Activated CD4-positive, alpha-beta T cell treated with anti-CD3 and anti-CD28 coated beads for 36 hours (primary cell): ENCODE results near the gene ZBED1. TPM values are rescaled to one million over a fixed set of nuclear protein-coding genes. Genes with fewer than 3 reads are reported as not detected.
"Not testable (repeated sequence)": the region's sequence is repeated elsewhere in the genome, so short reads cannot be mapped to it uniquely, and the experiment has no call there.

Experiments used
- ATAC-seq: fragments of 200-7000 bp; cut with Tn5 transposase; one replicate; pipeline ENCODE4 v1.10.0; 2021; ENCODE audit warnings: mild to moderate bottlenecking, moderate library complexity
- CTCF ChIA-PET: fragments of 350-600 bp; sonication (Branson Sonifier 250); formaldehyde crosslinking; loops from one replicate; lab custom pipeline; 2021; ENCODE audit warnings: antibody characterized with exemption; lab: Charles Lee
- POLR2A ChIA-PET: fragments of 350-600 bp; sonication (Branson Sonifier 250); formaldehyde crosslinking; loops from one replicate; lab custom pipeline; 2021; ENCODE audit warnings: antibody characterized with exemption, inconsistent platforms; lab: Charles Lee
- DNase-seq: peaks from one replicate; pipeline ENCODE4 v3.0.0-alpha.2; 2020
- H3K27ac Mint-ChIP-seq: one replicate; pipeline ENCODE4 v1.8.0; 2021; ENCODE audit warnings: mixed read lengths
- H3K27me3 Mint-ChIP-seq: one replicate; pipeline ENCODE4 v1.8.0; 2021; ENCODE audit warnings: mixed read lengths
- H3K36me3 Mint-ChIP-seq: one replicate; pipeline ENCODE4 v1.8.0; 2021; ENCODE audit warnings: low read depth, mixed read lengths
- H3K4me1 Mint-ChIP-seq: one replicate; pipeline ENCODE4 v1.8.0; 2021; ENCODE audit warnings: mixed read lengths
- H3K4me3 Mint-ChIP-seq: one replicate; pipeline ENCODE4 v1.8.0; 2021; ENCODE audit warnings: mild to moderate bottlenecking, moderate library complexity, mixed read lengths
- H3K9me3 Mint-ChIP-seq: one replicate; pipeline ENCODE4 v1.8.0; 2021; ENCODE audit warnings: low read depth, mixed read lengths
- intact Hi-C, 2 experiments: fragments of 100-400 bp; cut with DNase I in 1 of 2; cut with micrococcal nuclease in 1 of 2; formaldehyde crosslinking; loops; one replicate each; pipeline versions ENCODE4 v1.14.2 to v1.15.1; 2022 to 2024; cut with DNase I, micrococcal nuclease
- total RNA-seq, 2 experiments: library from RNA; stranded (reverse); gene quantifications; one replicate each; pipeline ENCODE4 v1.2.3, GENCODE V29; 2021

The ZBED1 gene
- total RNA-seq, 2 experiments from 2014 or later: 30.0 to 33.6 TPM

DNA sequence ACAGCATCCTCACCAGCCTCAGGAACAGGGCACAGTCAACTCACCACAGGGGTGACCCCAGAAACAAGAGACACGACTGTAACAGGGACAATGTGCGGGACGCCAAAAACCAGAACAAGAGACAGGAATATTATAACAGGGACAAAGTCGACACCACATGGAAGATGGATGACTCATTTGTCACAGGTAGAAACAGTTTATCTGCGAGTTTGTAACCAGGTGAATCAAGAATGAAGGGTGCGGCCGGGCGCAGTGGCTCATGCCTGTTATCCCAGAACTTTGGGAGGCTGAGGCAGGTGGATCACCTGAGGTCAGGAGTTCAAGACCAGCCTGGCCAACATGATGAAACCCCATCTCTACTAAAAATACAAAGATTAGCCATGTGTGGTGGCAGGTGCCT is 44.7 kb downstream of the ZBED1 start:
- H3K36me3 Mint-ChIP-seq: peaks cover 26% of the 10 kb centered on the region
- H3K4me1 Mint-ChIP-seq, intact Hi-C loops, POLR2A ChIA-PET, DNase-seq, H3K9me3 Mint-ChIP-seq, H3K4me3 Mint-ChIP-seq, CTCF ChIA-PET, ATAC-seq, H3K27me3 Mint-ChIP-seq, H3K27ac Mint-ChIP-seq: not testable (repeated sequence)

DNA sequence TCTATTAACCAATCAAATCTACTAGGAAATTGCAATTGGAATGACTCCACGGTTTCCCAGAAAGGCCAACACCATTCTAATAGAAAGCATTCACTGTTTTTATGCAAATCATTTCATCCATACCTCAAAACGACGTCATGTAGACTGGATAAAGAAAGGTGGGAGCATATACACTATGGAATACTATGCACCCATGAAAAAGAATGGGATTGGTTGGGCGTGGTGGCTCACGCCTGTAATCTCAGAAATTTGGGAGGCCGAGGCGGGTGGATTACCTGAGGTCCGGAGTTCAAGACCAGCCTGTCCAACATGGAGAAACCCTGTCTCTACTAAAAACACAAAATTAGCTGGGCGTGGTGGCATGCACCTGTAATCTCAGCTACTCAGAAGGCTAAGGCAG is 46.2 kb downstream of the ZBED1 start:
- POLR2A ChIA-PET, CTCF ChIA-PET, intact Hi-C loops, H3K9me3 Mint-ChIP-seq, DNase-seq, H3K27ac Mint-ChIP-seq, H3K4me1 Mint-ChIP-seq, H3K4me3 Mint-ChIP-seq, H3K27me3 Mint-ChIP-seq, ATAC-seq: not testable (repeated sequence)
- peaks cover 26% of the 10 kb centered on the region for H3K36me3 Mint-ChIP-seq

DNA sequence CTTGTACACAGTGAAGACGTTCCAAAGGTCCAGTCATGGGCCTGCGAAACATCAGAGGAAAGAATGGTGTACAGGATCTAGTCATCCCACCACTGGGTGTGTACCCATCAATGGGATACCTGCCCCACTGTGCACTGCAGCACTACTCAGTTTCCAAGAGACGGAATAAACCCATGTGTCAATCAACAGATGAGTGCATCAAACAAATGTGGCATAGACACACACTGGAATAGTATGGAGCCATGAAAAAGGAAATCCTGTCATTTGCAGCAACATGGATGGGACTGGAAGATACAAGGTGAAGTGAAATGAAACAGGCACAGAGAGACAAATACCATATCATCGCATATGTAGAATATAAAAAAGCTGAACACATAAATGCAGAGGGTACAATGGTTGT is 48.0 kb downstream of the ZBED1 start:
- ATAC-seq: no peak
- peaks cover 23% of the 10 kb centered on the region for H3K36me3 Mint-ChIP-seq
- no peaks in the 10 kb centered on the region for H3K4me1 Mint-ChIP-seq

DNA sequence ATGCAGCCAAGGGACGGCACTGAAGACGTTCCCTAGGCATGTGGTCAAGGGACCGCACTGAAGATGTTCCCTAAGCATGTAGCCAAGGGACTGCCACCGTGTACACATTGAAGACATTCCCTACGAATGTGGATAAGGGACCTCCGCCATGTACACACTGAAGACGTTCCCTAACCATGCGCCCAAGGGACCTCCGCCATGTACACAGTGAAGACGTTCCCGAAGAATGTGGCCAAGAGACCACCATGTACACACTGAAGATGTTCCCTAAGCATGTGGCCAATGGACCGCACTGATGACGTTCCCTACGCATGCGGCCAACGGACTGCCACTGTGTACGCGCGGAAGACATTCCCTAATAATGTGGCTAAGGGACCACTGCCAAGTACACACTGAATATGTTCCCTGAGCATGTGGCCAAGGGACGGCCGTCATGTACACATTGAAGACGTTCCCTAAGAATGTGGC is 48.4 kb downstream of the ZBED1 start:
- Mint-ChIP-seq H3K9me3 (peaks cover 7% of the 10 kb centered on the region), H3K4me1 (no peaks in the 10 kb centered on the region), H3K36me3 (peaks cover 25% of the 10 kb centered on the region), H3K4me3 (no peak overlapping the region), H3K27me3 (no peaks in the 10 kb centered on the region), H3K27ac (no peak overlapping the region)
- ChIA-PET CTCF (no interaction called here), POLR2A (no interaction called here)
- ATAC-seq (no peak), DNase-seq (no peak)
- intact Hi-C loops: no loop called here

More for the DNA sequence above, 48.0 kb downstream of the ZBED1 start:
- ChIA-PET POLR2A (no interaction called here), CTCF (no interaction called here)
- DNase-seq: no peak
- H3K27me3 Mint-ChIP-seq: no peaks in the 10 kb centered on the region
- H3K27ac Mint-ChIP-seq: no peak overlapping the region
- H3K4me3 Mint-ChIP-seq: no peak overlapping the region
- intact Hi-C loops: no loop called here
- H3K9me3 Mint-ChIP-seq: peaks cover 5% of the 10 kb centered on the region

DNA sequence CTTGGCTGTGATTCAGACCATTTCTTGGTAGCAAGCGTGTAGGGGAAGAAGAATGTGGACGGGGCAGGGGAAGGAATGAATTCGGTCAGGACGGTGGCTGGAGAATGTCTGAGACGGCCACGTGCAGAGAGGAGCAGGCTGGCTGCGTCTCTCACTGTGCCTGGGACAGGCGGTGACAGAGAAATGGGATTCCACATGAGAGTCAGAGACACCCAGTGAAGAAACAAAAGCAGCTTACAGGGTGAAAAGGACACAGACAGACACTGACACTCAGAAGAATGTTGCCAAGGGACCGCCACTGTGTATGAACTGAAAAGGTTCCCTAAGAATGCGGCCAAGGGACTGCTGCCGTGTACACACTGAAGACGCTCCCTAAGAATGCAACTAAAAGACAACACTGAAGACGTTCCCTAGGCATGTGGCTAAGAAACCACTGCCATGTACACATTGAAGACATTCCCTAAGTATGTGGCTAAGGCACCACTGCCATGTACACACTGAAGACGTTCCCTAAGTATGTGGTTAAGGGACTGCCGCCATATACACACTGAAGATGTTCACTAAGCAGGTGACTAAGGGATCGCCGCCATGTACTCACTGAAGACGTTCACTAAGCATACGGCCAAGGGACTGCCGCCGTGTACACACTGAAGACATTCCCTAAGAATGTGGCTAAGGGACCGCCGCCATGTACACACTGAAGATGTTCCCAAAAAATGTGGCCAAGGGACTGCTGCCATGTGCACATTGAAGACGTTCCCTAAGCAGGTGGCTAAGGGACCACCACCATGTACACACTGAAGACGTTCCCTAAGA is 49.1 kb downstream of the ZBED1 start:
- ATAC-seq (no peak), DNase-seq (no peak)
- no peaks in the 10 kb centered on the region for H3K4me1 Mint-ChIP-seq
- ChIA-PET CTCF (no interaction called here), POLR2A (no interaction called here)
- peaks cover 7% of the 10 kb centered on the region for H3K9me3 Mint-ChIP-seq
- no peak overlapping the region for H3K27ac Mint-ChIP-seq
- H3K27me3 Mint-ChIP-seq: no peaks in the 10 kb centered on the region
- no peak overlapping the region for H3K4me3 Mint-ChIP-seq
- intact Hi-C loops: no loop called here
- H3K36me3 Mint-ChIP-seq: peaks cover 30% of the 10 kb centered on the region

DNA sequence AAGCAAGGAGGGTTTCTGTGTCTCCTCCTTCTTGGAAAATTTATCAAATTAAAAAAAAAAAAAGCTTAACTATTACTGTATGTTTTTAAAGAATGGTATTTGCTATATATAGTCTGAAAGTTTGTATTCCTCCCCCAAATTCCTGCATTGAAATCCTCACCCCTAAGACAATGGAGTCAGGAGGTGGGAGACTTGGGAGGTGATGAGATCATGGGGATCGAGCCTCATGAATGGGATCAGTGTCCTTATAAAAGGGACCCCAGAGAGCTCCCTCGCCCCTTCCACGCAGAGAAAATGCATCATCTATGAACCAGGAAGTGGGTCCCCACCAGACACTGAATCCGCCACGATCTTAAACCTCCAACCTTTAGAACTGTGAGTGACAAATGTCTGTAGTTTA is 50.1 kb downstream of the ZBED1 start:
- H3K9me3 Mint-ChIP-seq: peaks cover 7% of the 10 kb centered on the region
- H3K36me3 Mint-ChIP-seq: peaks cover 29% of the 10 kb centered on the region
- POLR2A ChIA-PET: no interaction called here
- H3K4me3 Mint-ChIP-seq: no peak overlapping the region
- H3K27me3 Mint-ChIP-seq: no peaks in the 10 kb centered on the region
- CTCF ChIA-PET: no interaction called here
- no peak overlapping the region for H3K27ac Mint-ChIP-seq
- ATAC-seq: no peak
- no peaks in the 10 kb centered on the region for H3K4me1 Mint-ChIP-seq
- DNase-seq: no peak
- intact Hi-C loops: no loop called here

DNA sequence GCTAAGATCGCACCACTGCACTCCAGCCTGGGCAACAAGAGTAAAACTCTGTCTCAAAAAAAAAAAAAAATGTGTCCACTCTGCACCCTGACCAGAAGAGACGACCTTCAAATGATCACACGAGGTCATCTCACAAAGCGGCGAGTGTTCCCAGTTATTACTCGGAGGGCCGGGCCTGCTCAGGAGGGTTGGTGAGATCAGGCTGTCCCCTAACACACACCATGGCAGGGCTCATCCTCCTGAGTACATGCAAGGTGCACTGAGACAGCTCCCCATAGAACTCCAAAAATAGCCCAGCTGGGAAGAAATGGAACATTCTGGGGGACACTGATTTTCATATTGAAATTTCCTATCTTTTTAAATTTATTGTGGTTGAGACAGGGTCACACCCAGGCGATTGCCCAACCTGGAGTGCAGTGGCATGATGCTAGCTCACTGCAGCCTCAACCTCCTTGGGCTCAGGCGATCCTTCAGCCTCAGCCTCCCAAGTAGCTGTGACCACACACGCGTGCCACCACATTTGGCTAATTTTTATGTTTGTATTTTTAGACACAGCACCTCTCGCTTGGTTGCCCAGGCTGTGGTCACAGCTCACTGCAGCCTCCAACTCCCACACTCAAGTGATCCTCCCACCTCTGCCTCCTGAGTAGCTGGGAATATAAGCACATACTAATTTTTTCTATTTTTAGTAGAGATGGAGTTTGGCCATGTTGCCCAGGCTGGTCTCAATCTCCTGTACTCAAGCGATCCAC is 51.5 kb downstream of the ZBED1 start:
- POLR2A ChIA-PET: no interaction called here
- Mint-ChIP-seq H3K27me3 (no peaks in the 10 kb centered on the region), H3K4me3 (no peak overlapping the region), H3K36me3 (peaks cover 26% of the 10 kb centered on the region), H3K27ac (no peak overlapping the region), H3K4me1 (no peaks in the 10 kb centered on the region), H3K9me3 (peaks cover 7% of the 10 kb centered on the region)
- CTCF ChIA-PET: no interaction called here
- DNase-seq (no peak), ATAC-seq (no peak)
- intact Hi-C loops: no loop called here

DNA sequence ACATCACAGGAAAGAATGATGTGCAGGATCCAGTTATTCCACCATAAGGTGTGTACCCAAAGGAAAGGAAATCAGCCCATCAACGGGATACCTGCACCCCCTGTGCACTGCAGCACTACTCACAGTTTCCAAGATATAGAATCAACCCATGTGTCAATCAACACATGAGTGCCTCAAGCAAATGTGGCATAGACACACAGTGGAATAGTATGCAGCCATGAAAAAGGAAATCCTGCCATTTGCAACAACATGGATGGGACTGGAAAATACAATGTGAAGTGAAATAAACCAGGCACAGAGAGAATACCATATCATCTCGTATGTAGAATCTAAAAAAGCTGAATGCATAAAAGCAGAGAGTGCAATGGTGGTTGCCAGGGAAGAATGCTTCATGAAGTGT is 53.3 kb downstream of the ZBED1 start:
- ATAC-seq: no peak
- Mint-ChIP-seq H3K4me3 (no peak overlapping the region), H3K27ac (no peak overlapping the region), H3K4me1 (no peaks in the 10 kb centered on the region), H3K27me3 (no peaks in the 10 kb centered on the region), H3K9me3 (peaks cover 2% of the 10 kb centered on the region), H3K36me3 (peaks cover 25% of the 10 kb centered on the region)
- no peak for DNase-seq
- intact Hi-C loops: no loop called here
- POLR2A ChIA-PET: no interaction called here
- CTCF ChIA-PET: no interaction called here

DNA sequence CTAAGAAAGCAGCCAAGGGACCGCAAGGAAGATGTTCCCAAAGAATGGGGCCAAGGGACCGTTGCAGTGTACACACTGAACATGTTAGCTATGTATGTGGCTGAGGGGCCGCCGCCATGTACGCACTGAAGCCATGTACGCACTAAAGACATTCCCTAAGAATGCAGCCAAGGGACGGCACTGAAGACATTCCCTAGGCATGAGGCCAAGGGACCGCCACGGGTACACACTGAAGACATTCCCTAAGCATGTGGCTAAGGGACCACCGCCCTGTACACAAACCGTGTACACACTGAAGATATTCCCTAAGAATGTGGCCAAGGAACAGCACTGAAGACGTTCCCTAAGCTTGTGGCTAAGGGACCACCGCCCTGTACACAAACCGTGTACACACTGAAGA is 54.0 kb downstream of the ZBED1 start:
- peaks cover 2% of the 10 kb centered on the region for H3K9me3 Mint-ChIP-seq
- ChIA-PET CTCF (no interaction called here), POLR2A (no interaction called here)
- H3K4me1 Mint-ChIP-seq: no peaks in the 10 kb centered on the region
- no peaks in the 10 kb centered on the region for H3K27me3 Mint-ChIP-seq
- H3K4me3 Mint-ChIP-seq: no peak overlapping the region
- ATAC-seq (no peak), DNase-seq (no peak)
- H3K36me3 Mint-ChIP-seq: peaks cover 19% of the 10 kb centered on the region
- H3K27ac Mint-ChIP-seq: no peak overlapping the region
- intact Hi-C loops: no loop called here

DNA sequence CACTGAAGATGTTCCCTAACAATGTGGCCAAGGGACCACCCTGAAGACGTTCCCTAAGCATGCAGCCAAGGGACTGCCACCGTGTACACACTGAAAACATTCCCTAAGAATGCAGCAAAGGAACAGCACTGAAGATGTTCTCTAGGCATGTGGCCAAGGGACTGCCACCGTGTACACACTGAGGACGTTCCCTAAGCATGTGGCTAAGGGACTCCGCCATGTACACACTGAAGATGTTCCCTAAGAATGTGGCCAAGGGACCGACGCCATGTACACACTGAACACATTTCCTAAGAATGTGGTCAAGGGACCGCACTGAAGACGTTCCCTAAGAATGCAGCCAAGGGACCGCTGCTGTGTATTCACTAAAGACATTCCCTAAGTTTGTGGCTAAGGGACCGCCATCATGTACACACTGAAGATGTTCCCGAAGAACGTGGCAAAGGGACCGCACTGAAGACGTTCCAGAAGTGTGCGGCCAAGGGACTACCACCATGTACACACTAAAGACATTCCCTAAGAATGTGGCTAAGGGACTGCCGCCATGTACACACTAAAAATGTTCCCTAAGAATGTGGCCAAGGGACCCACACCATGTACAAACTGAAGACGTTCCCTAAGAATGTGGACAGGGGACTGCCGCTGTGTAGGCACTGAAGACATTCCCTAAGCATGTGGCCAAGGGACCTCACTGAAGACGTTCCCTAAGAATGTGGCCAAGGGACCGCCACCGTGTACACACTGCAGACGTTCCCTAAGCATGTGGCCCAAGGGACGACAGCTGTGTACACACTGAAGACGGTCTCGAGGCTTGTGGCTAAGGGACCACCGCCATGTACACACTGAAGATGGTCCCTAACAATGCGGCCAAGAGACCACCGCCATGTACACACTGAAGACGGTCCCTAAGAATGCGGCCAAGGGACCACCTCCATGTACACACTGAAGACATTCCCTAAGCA is 54.8 kb downstream of the ZBED1 start:
- intact Hi-C loops: no loop called here
- peaks cover 2% of the 10 kb centered on the region for H3K9me3 Mint-ChIP-seq
- no peak overlapping the region for H3K27ac Mint-ChIP-seq
- DNase-seq (no peak), ATAC-seq (no peak)
- CTCF ChIA-PET: no interaction called here
- no peaks in the 10 kb centered on the region for H3K27me3 Mint-ChIP-seq
- peaks cover 26% of the 10 kb centered on the region for H3K36me3 Mint-ChIP-seq
- POLR2A ChIA-PET: no interaction called here
- no peak overlapping the region for H3K4me3 Mint-ChIP-seq
- H3K4me1 Mint-ChIP-seq: no peaks in the 10 kb centered on the region

DNA sequence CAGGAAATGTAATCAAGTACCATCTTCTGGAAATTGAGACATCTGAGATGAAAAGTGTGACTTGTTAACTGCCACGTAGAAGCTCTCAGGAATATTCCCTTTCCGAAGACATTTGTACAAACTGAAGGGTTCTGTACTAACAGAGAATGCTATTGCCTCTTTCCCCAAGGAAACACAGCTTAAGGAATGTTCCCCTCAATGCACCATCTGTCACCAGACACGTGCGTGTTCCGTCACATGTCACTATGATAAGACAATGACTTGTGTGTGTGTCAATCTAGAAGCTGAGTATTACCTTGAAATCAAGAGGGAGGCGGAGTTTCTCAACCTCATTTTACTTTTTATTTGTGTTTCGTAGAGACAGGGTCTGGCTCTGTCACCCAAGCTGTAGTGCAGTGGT is 58.1 kb downstream of the ZBED1 start:
- H3K9me3 Mint-ChIP-seq: peaks cover 2% of the 10 kb centered on the region
- ChIA-PET CTCF (no interaction called here), POLR2A (no interaction called here)
- no peak overlapping the region for H3K27ac Mint-ChIP-seq
- H3K4me1 Mint-ChIP-seq: no peaks in the 10 kb centered on the region
- no peaks in the 10 kb centered on the region for H3K27me3 Mint-ChIP-seq
- ATAC-seq (no peak), DNase-seq (no peak)
- peaks cover 40% of the 10 kb centered on the region for H3K36me3 Mint-ChIP-seq
- H3K4me3 Mint-ChIP-seq: no peak overlapping the region
- intact Hi-C loops: no loop called here
